Measurements from ENCODE around the gene AGBL4. TPM values are rescaled to one million over a fixed set of nuclear protein-coding genes. Genes with fewer than 3 reads are reported as not detected.

AGBL4 gene
- total RNA-seq, 4 donors from 2014 or later: 0.19 to 1.0 (median 1.0) TPM; not detected in 1

DNA sequence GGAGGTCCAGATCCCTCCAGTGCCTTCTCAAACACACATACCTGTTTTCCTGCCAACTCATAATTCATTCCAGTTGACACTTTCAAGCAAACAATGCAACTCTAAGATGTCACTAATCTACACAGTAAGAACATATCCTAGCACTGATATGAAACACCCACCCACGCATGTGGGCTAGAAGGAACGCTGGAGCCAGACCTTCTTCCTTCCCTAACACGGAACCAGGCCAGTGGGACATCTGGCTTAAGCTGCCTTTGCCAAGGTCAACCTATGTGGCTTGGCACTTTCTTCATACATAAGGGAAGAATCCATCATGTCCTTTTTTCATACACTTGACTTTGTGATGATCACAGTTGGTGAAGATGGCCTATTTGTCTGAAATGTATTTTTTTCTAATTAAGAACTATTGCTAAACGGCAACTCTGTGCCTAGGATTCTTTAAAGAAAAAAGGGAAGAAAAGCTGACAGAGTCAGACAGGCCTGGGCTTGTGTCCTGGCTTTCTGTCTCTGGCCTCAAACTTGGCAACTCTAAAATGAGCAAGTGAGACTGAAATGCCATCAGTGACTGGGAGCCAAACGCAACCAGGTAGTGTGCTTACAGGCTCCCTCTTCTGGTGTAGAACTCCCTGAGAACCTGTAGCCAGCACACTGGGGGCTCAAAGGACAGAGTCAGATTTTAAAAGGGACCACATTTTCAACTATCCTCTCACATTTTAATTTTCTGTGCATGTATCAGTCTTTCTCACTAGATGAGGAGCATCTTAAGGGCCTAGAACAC, 1154.4 kb downstream of the AGBL4 start:
- no peak for DNase-seq (ENCODE audit: low spot score in 2 of 2)
- TF ChIP-seq, protein P1, sequence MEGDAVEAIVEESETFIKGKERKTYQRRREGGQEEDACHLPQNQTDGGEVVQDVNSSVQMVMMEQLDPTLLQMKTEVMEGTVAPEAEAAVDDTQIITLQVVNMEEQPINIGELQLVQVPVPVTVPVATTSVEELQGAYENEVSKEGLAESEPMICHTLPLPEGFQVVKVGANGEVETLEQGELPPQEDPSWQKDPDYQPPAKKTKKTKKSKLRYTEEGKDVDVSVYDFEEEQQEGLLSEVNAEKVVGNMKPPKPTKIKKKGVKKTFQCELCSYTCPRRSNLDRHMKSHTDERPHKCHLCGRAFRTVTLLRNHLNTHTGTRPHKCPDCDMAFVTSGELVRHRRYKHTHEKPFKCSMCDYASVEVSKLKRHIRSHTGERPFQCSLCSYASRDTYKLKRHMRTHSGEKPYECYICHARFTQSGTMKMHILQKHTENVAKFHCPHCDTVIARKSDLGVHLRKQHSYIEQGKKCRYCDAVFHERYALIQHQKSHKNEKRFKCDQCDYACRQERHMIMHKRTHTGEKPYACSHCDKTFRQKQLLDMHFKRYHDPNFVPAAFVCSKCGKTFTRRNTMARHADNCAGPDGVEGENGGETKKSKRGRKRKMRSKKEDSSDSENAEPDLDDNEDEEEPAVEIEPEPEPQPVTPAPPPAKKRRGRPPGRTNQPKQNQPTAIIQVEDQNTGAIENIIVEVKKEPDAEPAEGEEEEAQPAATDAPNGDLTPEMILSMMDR (IDR thresholded peaks at IDR 0.05): no peak
- no peak for TF ChIP-seq EP300 (IDR thresholded peaks at IDR 0.05)
- Histone ChIP-seq H3K27ac (peak overlapping the region; percentile 48), H3K27me3 (no peaks in the 10 kb centered on the region), H3K4me3 (no peak overlapping the region), H3K4me1 (peaks cover 17% of the 10 kb centered on the region), H3K36me3 (no peaks in the 10 kb centered on the region), H3K9me3 (no peaks in the 10 kb centered on the region)
- 39% methylated on average over 5 of the region's 5 CpGs for WGBS

DNA sequence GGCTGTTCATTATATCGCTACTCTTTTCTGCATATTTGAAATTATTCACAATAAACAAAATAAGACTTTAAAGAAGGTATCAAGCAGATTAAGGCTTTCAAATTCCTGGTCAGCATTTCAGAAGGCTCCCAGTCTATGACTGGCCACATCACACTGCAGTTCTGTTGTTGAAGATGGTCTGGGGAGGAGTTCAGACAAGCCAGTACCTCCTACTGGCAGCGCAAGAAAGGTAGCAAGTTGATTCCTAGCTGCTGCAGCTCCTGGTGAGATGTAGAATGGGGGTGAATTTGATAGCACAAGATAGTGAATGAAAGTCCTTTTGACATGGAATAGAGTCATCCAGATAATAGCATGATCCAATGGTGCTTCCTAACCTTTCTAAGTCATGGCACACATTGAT, 1158.8 kb downstream of the AGBL4 start:
- DNase-seq (ENCODE audit: low spot score in 2 of 2): no peak
- Histone ChIP-seq H3K9me3 (peaks cover 9% of the 10 kb centered on the region), H3K4me1 (peaks cover 11% of the 10 kb centered on the region), H3K27ac (no peak overlapping the region), H3K27me3 (no peaks in the 10 kb centered on the region), H3K4me3 (no peak overlapping the region), H3K36me3 (no peaks in the 10 kb centered on the region)
- TF ChIP-seq POLR2AphosphoS5 (IDR thresholded peaks at IDR 0.05) (no peak), EP300 (IDR thresholded peaks at IDR 0.05) (no peak), POLR2A (IDR thresholded peaks at IDR 0.05) (no peak)
- TF ChIP-seq, protein P1 (IDR thresholded peaks at IDR 0.05): no peak
- 91% methylated on average over 1 of the region's 2 CpGs for WGBS

DNA sequence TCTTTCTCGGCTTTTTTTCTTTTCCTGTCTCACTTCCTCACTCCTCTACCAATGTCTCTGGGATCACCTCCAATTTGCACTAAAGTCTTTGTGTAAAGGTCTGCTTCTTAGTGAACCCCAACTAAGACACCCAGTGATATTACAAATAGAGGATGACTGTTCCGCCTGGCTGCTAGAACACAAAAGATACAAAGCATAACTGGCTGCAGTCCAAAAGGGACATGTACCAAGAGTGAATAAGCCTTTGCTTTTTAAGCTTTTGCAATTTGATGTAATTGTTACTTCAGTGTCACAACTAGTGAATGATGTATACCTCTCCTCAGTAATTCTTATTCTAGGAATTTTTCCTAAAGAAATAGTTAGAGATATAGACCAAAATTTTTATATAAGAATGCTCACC, 1164.3 kb downstream of the AGBL4 start:
- TF ChIP-seq, protein P1 (IDR thresholded peaks at IDR 0.05): no peak
- TF ChIP-seq POLR2AphosphoS5 (IDR thresholded peaks at IDR 0.05): no peak
- no peak for TF ChIP-seq EP300 (IDR thresholded peaks at IDR 0.05)
- TF ChIP-seq POLR2A (IDR thresholded peaks at IDR 0.05): no peak
- Histone ChIP-seq H3K4me1 (no peaks in the 10 kb centered on the region), H3K27ac (no peak overlapping the region), H3K36me3 (no peaks in the 10 kb centered on the region), H3K4me3 (no peak overlapping the region), H3K9me3 (peaks cover 9% of the 10 kb centered on the region), H3K27me3 (no peaks in the 10 kb centered on the region)
- WGBS: 34% methylated on average over 2 of the region's 2 CpGs
- DNase-seq (ENCODE audit: low spot score in 2 of 2): no peak

DNA sequence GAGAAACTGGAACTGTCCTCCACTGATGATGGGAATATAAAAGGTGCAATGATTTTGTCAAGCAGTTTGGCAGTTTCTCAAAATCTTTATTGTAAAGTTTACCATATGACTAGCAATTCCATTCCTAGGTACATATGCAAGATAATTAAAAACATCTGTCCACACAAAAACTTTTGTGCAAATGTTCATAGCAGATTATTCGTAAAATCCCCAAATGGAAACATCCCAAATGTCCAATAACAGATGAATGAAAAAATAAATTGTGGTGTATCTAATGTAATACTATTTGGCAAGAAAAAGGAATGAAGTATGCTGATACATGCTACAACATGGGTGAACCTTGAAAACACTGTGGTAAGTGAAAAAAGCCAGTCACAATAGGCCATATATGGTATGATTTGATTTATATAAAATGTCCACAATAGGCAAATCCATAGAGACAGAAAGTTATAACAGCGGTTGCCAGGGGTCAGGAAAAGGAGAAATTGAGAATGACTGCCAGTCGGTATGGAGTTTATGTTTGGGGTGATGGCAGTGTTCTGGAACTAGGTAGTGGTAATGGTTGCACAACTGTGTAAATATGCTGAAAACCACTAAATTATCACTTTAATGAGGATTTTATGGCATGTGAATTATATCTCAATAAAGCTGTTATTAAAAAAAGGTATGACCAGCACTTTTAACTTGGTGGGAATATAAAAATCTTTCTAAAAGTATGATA, 1165.4 kb downstream of the AGBL4 start:
- TF ChIP-seq EP300 (IDR thresholded peaks at IDR 0.05): no peak
- Histone ChIP-seq H3K36me3 (no peaks in the 10 kb centered on the region), H3K4me1 (no peaks in the 10 kb centered on the region), H3K4me3 (no peak overlapping the region), H3K27me3 (no peaks in the 10 kb centered on the region), H3K9me3 (peaks cover 9% of the 10 kb centered on the region), H3K27ac (no peak overlapping the region)
- WGBS: 51% methylated on average over 3 of the region's 3 CpGs
- DNase-seq (ENCODE audit: low spot score in 2 of 2): no peak

DNA sequence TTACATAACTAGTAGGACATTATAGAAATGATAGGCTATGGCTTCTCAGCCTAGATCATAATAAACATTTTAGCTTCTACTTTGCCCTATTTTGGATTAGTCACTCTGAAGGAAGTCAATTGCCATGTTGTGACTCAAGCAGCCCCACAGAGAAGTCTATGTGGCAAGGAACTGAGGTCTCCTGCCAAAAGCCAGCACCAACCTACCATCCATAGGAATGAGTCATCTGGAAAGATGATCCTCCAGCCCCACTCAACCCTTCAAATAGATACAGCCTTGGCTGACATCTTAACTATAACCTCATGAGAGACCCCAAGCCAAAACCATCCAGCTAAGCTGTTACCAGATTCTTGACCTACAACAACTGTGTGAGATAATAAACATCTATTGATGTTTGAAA, 1170.7 kb downstream of the AGBL4 start:
- TF ChIP-seq, protein P1 (IDR thresholded peaks at IDR 0.05): no peak
- TF ChIP-seq POLR2A (IDR thresholded peaks at IDR 0.05): no peak
- no peak for TF ChIP-seq POLR2AphosphoS5 (IDR thresholded peaks at IDR 0.05)
- no peak for TF ChIP-seq EP300 (IDR thresholded peaks at IDR 0.05)
- H3K4me1 ChIP-seq: no peaks in the 10 kb centered on the region
- H3K36me3 ChIP-seq: no peaks in the 10 kb centered on the region

More for the DNA sequence above, 1170.7 kb downstream of the AGBL4 start:
- Histone ChIP-seq H3K4me3 (no peak overlapping the region), H3K27ac (no peak overlapping the region), H3K9me3 (no peaks in the 10 kb centered on the region), H3K27me3 (no peaks in the 10 kb centered on the region)
- no peak for DNase-seq (ENCODE audit: low spot score in 2 of 2)
